Sigmoid colon (tissue), 4 donors: ENCODE results near the gene FCGBP.

Experiments
- CTCF ChIP-seq, 4 experiments: fragments of 450-650 bp in 3 of 4; fragments of 200-600 bp in 1 of 4; IDR thresholded peaks; one replicate each; pipeline ENCODE4 v1.5.1; 2016 to 2019; ENCODE audit warnings: antibody characterized with exemption in 4 of 4, mild to moderate bottlenecking in 3 of 4, moderate library complexity in 2 of 4
- EP300 ChIP-seq, 4 donors: sonication (generic); formaldehyde crosslinking; IDR thresholded peaks; one replicate each; pipeline ENCODE4 v1.6.1; 2017; ENCODE audit warnings: antibody characterized with exemption in 4 of 4
- POLR2AphosphoS5 ChIP-seq, 4 donors: sonication (generic); formaldehyde crosslinking; IDR thresholded peaks; one replicate each; pipeline ENCODE4 v1.6.1; 2017; ENCODE audit warnings: antibody characterized with exemption in 4 of 4

GRCh38 chr19:39915101-39915847 is 19.2 kb downstream of the FCGBP start:
- TF ChIP-seq CTCF (IDR thresholded peaks at IDR 0.05), result no peak
- TF ChIP-seq EP300 (IDR thresholded peaks at IDR 0.05), result no peak
- no peak for TF ChIP-seq POLR2AphosphoS5 (IDR thresholded peaks at IDR 0.05)
